Left lung (tissue), 10 donors: ENCODE measurements around the gene MMP25. TPM values are rescaled to one million over a fixed set of nuclear protein-coding genes. Genes with fewer than 3 reads are reported as not detected.

ENCODE experiments used
- ATAC-seq: fragments of 200-7000 bp; cut with Tn5 transposase; one replicate; pipeline ENCODE4 v1.9.1; 2020; ENCODE audit warnings: moderate library complexity
- DNase-seq, 4 donors: peaks; one replicate each; pipeline ENCODE4 v3.0.0-alpha.2; 2013 to 2020
- H3K27ac ChIP-seq, 2 donors: fragments of 200-600 bp; sonication (generic) in 1 of 2; one replicate each; pipeline versions ENCODE4 v1.5.0 to v1.8.0; 2020 to 2021
- H3K27me3 ChIP-seq, 2 donors: fragments of 200-600 bp; sonication (generic) in 1 of 2; one replicate each; pipeline versions ENCODE4 v1.5.0 to v1.8.0; 2020 to 2021
- H3K36me3 ChIP-seq, 2 donors: fragments of 200-600 bp; sonication (generic) in 1 of 2; one replicate each; pipeline versions ENCODE4 v1.5.0 to v1.8.0; 2020 to 2021
- H3K4me1 ChIP-seq, 2 donors: fragments of 200-600 bp; one replicate each; pipeline ENCODE4 v1.8.0; 2021
- H3K4me3 ChIP-seq, 2 donors: fragments of 200-600 bp; sonication (generic) in 1 of 2; one replicate each; pipeline versions ENCODE4 v1.5.0 to v1.8.0; 2020 to 2021; ENCODE audit warnings: mild to moderate bottlenecking in 1 of 2
- H3K9me3 ChIP-seq, 2 donors: fragments of 200-600 bp; sonication (generic) in 1 of 2; one replicate each; pipeline versions ENCODE4 v1.5.0 to v1.8.0; 2020 to 2021
- CTCF ChIP-seq, 2 donors: fragments of 200-600 bp; sonication (generic) in 1 of 2; IDR thresholded peaks; one replicate each; pipeline versions ENCODE4 v1.5.0 to v1.8.0; 2021; ENCODE audit warnings: antibody characterized with exemption in 2 of 2
- intact Hi-C, 2 donors: fragments of 100-400 bp; cut with DNase I; formaldehyde crosslinking; loops; one replicate each; pipeline versions ENCODE4 v1.11.2 to v1.14.2; 2022
- polyA plus RNA-seq, 6 donors: library from polyadenylated mRNA; unstranded; fragments of 120-200 nt; gene quantifications; one replicate each; pipeline ENCODE4 v1.2.1, GENCODE V29; 2013; ENCODE audit not compliant: insufficient read length in 6 of 6
- total RNA-seq, 2 donors: library from RNA; stranded (reverse); fragmentation: NEBNext Ultra II Directional; extraction: Animal tissue kit (Norgen Biotek cat#: 25700); gene quantifications; one replicate each; pipeline ENCODE4 v1.2.1, GENCODE V29; 2021
- donor health status: DM: no; HTN: yes; CAD: no.
- donor health status: DM: no; HTN: no; CAD: no.

Gene MMP25
- total and polyA plus RNA-seq, 8 donors, result 1.8 to 91.9 (median 2.4) TPM

- no peaks in the 10 kb centered on the region for H3K36me3 ChIP-seq
- intact Hi-C loops, result no loop called here
Observed at GRCh38 chr16:3084969-3085670, 38.8 kb downstream of the MMP25 start.

GRCh38 chr16:3085868-3086595, 39.7 kb downstream of the MMP25 start:
- no peak for TF ChIP-seq CTCF (IDR thresholded peaks at IDR 0.05)
- H3K4me3 ChIP-seq, result peak overlapping the region; percentile 19 to 49
- peaks cover 7 to 35% of the 10 kb centered on the region in 2 donors for H3K4me1 ChIP-seq
- no peaks in the 10 kb centered on the region for H3K27me3 ChIP-seq
- H3K27ac ChIP-seq, result peak overlapping the region; percentile 49 to 79
- intact Hi-C loops, result no loop called here
- no peak for DNase-seq
- ATAC-seq, result no peak
- no peaks in the 10 kb centered on the region for H3K36me3 ChIP-seq
- H3K9me3 ChIP-seq, result no peaks in the 10 kb centered on the region

More at GRCh38 chr16:3084969-3085670, 38.8 kb downstream of the MMP25 start:
- H3K4me1 ChIP-seq, result peaks cover 7 to 35% of the 10 kb centered on the region in 2 donors
- no peak for TF ChIP-seq CTCF (IDR thresholded peaks at IDR 0.05)
- no peaks in the 10 kb centered on the region for H3K9me3 ChIP-seq
- no peak overlapping the region for H3K4me3 ChIP-seq
- H3K27me3 ChIP-seq, result no peaks in the 10 kb centered on the region
- DNase-seq, result no peak
- ATAC-seq, result no peak
- H3K27ac ChIP-seq, result no peak overlapping the region

- Histone ChIP-seq H3K27ac (peak overlapping the region; percentile 49 to 79), H3K4me3 (peak overlapping the region; percentile 19 to 49), H3K4me1 (peaks cover 7 to 35% of the 10 kb centered on the region in 2 donors), H3K27me3 (no peaks in the 10 kb centered on the region), H3K36me3 (no peaks in the 10 kb centered on the region), H3K9me3 (no peaks in the 10 kb centered on the region)
- DNase-seq (no peak), ATAC-seq (peak; percentile 28)
- no peak for TF ChIP-seq CTCF (IDR thresholded peaks at IDR 0.05)
- intact Hi-C loops, result no loop called here
Observed at GRCh38 chr16:3086596-3087242, 40.4 kb downstream of the MMP25 start.

GRCh38 chr16:3087243-3088235, 41.2 kb downstream of the MMP25 start:
- H3K27me3 ChIP-seq, result no peaks in the 10 kb centered on the region
- DNase-seq, result peak in 1 of 4 donors; percentile 58
- H3K9me3 ChIP-seq, result no peaks in the 10 kb centered on the region
- intact Hi-C loops, result no loop called here
- H3K36me3 ChIP-seq, result no peaks in the 10 kb centered on the region
- peak overlapping the region; percentile 19 to 49 for H3K4me3 ChIP-seq
- ATAC-seq, result peak; percentile 25
- H3K4me1 ChIP-seq, result peaks cover 7 to 35% of the 10 kb centered on the region in 2 donors
- peak in 1 of 2 donors; percentile 11 for TF ChIP-seq CTCF (IDR thresholded peaks at IDR 0.05)
- peak overlapping the region; percentile 49 to 79 for H3K27ac ChIP-seq
